HG02623 (cell line): Measurements from ENCODE around the gene TBC1D1.
"Not testable (repeated sequence)": the region's sequence is repeated elsewhere in the genome, so short reads cannot be mapped to it uniquely, and the experiment has no call there.

Source experiments
- ATAC-seq: cut with Tn5 transposase; IDR thresholded peaks from one replicate; pipeline ENCODE4 v1.9.1; 2021; ENCODE audit warnings: moderate library complexity; ENCODE audit not compliant: unreplicated experiment

TBC1D1 gene

GRCh38 chr4:37964734-37965457, 74.0 kb downstream of the TBC1D1 start:
- ATAC-seq, result peak; percentile 67

GRCh38 chr4:37966044-37966443, 75.2 kb downstream of the TBC1D1 start:
- ATAC-seq, result no peak

GRCh38 chr4:37967736-37968135, 76.9 kb downstream of the TBC1D1 start:
- ATAC-seq, result no peak

GRCh38 chr4:37968747-37969146, 77.9 kb downstream of the TBC1D1 start:
- ATAC-seq, result no peak

GRCh38 chr4:37970702-37971101, 79.8 kb downstream of the TBC1D1 start:
- ATAC-seq, result no peak

- ATAC-seq, result no peak
Observed at GRCh38 chr4:37971202-37971601, 80.3 kb downstream of the TBC1D1 start.

GRCh38 chr4:37973441-37973840, 82.6 kb downstream of the TBC1D1 start:
- no peak for ATAC-seq

GRCh38 chr4:37975321-37975822, 84.5 kb downstream of the TBC1D1 start:
- ATAC-seq, result not testable (repeated sequence)

GRCh38 chr4:37976507-37976906, 85.6 kb downstream of the TBC1D1 start:
- no peak for ATAC-seq

- ATAC-seq, result peak; percentile 64
Observed at GRCh38 chr4:37976991-37977470, 86.1 kb downstream of the TBC1D1 start.

- peak; percentile 57 for ATAC-seq
Observed at GRCh38 chr4:37977471-37978247, 86.8 kb downstream of the TBC1D1 start.

- ATAC-seq, result peak; percentile 28
Observed at GRCh38 chr4:37978248-37978924, 87.5 kb downstream of the TBC1D1 start.

- no peak for ATAC-seq
Observed at GRCh38 chr4:37980246-37980645, 89.4 kb downstream of the TBC1D1 start.

- ATAC-seq, result no peak
Observed at GRCh38 chr4:37981425-37981824, 90.5 kb downstream of the TBC1D1 start.

GRCh38 chr4:37981844-37982720, 91.2 kb downstream of the TBC1D1 start:
- no peak for ATAC-seq

GRCh38 chr4:37982736-37983135, 91.9 kb downstream of the TBC1D1 start:
- ATAC-seq, result no peak

GRCh38 chr4:37983951-37984350, 93.1 kb downstream of the TBC1D1 start:
- ATAC-seq, result no peak

- ATAC-seq, result no peak
Observed at GRCh38 chr4:37985730-37986275, 94.9 kb downstream of the TBC1D1 start.

GRCh38 chr4:37988670-37989069, 97.8 kb downstream of the TBC1D1 start:
- ATAC-seq, result no peak
